GM19099 (cell line): ENCODE results near the gene LRRC10B.

Experiments used
- POLR2A ChIP-seq: IDR thresholded peaks from 3 replicates; pipeline ENCODE4 v1.6.1; 2011; ENCODE audit warnings: low read depth; ENCODE audit not compliant: insufficient read length; ENCODE audit errors: extremely low read depth

The LRRC10B gene

DNA sequence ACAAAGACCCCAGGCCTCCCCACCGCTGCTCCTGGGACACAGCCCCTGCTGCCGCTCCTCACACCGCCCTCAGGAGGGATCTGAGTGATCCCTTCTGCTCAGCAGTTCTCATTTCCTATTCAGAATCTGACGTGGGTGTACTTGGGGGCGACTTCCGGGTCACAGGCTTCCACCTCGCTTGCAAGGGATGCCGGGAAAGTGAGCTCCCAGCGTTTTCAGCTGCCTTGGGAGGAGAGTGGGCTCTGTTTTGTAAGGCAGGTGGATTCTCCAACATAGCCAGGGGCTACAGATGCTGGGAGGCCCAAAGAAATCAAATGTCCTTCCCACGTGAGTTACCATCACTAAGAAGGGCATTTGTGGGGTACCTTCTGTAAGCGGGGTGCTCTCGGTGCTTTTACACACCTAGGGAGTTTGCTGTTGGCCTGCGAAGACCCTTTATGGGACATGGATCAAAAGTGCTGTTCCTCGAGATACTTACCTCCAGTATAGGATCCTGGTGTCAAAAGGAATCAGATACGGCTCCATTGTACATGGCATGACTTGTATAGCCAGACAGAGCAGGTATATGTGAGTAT is 9.7 kb upstream of the LRRC10B start:
- TF ChIP-seq POLR2A: no peak

DNA sequence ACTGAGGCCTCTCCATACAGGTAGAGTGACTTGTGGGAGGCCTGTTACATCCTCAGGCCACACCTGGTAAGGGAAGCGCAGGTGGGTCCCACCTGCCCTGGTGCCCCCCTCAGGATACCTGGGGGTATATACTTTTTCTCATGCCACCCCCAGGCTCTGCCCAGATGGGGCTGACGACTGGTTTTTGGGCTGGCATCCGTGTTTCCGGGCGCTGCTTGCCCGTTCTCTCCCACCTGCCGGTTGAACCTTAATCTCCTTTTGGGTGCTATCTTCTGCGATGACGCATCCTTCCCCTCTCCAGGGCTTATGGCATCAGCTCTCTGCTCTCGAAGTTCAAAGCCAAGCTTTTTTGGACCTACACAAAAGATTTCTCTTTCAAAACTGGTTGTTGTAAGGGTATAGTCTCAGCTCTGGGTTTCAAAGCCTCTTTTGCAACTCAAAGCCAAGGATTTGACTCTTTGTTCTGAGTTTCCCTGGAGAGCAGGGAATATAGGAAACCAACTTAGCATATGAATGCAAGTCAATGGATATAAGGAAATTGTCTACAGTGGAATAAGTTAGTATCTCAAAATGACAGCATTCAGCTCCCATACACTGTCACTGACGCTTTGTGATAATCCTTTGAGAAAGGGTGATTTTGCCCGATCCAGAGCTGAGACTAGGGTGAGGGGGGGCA is 8.6 kb upstream of the LRRC10B start:
- no peak for TF ChIP-seq POLR2A

DNA sequence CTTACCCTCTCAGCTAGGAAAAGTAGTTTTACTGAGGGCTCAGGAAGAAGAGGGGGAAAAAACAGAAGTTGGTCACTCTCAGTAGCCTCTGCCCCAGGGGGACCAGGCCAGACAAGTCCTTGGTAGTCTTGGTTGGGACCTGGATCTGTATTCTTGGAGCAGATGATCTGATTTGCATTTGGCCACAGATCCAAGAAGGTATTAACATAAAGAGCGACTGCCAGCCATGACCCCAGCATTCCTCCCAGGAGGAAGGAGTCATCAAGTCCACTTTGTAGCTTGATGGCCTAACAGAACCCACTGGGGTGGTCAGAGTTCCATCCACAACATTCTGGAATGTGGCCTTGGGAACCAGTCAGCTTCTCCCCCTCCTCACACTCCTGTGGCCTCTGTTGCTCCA is 6.0 kb upstream of the LRRC10B start:
- TF ChIP-seq POLR2A: no peak

DNA sequence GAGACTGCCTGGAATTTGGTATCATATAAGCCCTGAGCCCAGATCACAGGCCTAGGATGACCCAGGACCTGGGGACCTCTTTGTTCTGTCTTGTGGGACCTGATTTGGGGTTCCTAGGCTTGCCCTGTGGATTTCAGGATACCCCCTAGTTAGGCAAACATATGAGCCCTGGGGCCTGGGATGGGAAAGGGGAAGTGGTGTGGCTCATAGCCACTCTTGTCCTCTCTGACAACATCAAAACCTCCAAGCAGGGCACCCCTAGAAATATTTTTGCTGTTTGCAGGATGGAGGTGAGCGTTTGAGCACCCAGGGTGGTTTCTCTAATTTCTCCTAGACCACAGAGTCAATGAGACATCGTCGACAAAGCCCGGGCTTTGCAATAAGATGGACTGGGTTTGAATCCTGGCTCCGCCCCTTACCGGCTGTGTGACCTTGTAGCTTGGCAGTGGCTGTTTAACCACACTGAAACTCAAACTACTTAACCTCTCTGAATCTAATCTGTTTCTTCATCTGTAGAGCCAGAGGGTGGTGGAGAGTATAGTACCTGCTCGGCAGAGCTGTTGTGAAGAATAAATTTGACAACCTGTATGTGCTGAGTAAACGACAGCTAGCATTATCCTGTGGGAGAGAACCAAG is 5.3 kb upstream of the LRRC10B start:
- TF ChIP-seq POLR2A: no peak

DNA sequence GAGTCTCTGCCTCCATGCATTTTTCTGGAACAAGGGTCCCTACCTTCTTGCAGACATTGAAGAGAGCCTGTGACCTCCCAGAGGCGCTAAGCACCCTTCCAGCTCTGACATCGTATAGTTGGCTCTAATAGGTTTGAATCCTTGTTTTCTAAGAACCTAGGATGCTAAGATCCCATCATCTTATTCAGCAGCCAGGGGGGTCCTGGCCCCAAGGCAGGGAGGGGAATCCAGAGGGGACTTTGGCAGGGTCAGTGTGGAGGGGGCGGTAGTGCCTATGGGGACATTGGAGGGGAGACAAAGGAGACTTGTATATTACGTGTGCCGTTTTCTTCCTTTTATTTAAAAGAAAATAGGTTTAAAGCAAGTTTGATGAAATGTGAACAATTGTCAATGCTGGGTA is 3.4 kb upstream of the LRRC10B start:
- TF ChIP-seq POLR2A: no peak

DNA sequence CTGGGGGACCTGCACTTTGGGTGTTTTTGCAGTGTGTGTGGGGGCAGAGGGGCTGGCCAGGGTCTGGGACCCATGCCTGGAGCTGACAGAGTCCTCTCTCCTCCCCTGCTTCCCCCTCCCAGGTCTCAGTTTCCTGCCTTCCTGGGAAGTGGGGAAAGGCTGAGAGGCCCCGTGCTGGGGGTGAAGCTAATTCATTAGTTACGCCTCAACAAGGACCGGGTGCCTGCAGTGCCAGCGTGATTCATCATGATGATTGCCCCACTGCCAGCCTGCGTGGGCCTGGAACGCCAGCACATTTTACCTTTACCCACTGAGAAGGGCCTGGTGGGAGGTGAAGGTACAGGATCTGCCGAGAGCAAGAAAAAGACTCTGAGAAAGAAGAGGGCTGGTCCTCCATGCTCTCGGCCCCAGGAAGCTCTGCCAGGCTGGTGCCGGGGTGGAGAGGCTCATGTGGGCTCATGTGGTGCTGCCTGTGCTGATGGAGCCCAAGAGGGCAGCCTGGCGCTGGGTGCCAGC is 2.9 kb upstream of the LRRC10B start:
- no peak for TF ChIP-seq POLR2A

DNA sequence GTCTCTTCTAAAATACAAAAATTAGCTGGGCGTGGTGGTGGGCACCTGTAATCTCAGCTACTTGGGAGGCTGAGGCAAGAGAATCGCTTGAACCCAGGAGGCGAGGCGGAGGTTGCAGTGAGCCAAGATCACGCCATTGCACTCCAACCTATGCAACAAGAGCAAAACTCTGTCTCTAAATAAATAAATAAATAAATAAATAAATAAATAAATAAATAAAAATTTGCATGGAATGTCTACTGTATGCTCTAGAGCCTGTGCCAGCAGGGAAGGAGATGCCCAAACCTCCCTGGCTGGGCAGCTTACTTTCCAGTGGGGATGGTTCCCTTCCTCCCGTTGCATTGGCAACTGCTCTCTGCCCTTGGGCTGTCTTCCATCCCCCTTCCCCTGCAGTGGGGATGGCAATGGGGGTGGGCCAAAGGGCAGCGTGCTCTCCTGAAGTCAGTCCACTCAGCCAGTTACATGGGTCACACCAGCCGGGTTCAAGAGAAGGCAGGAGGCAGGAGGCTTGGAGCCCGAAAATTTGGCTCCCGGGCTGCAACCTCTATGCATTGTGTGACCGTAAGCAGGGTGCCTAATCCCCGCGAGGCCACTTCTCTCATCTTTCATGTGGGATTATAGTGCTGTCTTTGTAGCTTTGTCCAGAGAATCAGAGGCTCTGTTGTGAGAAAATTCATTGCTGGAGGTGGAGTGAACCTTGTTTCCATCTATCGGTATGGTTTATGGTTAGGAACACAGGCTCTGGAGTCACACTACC is 1.4 kb upstream of the LRRC10B start:
- TF ChIP-seq POLR2A: no peak

DNA sequence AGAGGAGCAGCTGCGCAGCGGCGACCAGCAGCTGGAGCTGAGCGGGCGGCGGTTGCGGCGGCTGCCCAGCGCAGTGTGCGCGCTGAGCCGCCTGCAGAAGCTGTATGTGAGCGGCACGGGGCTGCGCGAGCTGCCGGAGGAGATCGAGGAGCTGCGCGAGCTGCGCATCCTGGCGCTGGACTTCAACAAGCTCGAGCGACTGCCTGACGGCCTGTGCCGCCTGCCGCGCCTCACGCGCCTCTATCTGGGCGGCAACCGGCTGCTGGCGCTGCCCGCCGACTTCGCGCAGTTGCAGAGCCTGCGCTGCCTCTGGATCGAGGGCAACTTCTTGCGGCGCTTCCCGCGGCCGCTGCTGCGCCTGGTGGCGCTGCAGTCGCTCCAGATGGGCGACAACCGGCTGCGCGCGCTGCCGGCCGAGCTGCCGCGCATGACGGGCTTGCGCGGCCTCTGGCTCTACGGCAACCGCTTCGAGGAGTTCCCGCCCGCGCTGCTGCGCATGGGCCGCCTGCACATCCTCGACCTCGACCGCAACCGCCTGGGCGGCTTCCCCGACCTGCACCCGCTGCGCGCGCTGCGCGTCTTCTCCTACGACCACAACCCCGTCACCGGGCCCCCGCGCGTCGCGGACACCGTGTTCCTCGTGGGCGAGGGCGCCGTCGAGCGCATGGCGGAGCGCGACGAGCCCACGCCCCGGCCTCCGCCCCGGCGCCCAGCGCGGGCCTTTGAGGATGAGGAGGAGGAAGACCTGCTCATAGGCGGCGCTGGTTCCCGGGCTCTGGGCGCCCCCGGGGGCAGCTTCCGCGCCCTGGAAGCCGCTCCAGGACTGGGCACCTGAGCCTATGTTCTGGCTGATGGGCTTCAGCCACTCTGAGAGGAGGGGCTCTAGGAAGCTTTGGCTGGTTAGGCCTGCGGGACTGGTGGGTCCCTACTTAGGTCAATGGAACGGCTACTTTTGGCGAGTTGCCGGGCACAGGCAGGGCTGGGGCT is 787 bp downstream of the LRRC10B start:
- no peak for TF ChIP-seq POLR2A

DNA sequence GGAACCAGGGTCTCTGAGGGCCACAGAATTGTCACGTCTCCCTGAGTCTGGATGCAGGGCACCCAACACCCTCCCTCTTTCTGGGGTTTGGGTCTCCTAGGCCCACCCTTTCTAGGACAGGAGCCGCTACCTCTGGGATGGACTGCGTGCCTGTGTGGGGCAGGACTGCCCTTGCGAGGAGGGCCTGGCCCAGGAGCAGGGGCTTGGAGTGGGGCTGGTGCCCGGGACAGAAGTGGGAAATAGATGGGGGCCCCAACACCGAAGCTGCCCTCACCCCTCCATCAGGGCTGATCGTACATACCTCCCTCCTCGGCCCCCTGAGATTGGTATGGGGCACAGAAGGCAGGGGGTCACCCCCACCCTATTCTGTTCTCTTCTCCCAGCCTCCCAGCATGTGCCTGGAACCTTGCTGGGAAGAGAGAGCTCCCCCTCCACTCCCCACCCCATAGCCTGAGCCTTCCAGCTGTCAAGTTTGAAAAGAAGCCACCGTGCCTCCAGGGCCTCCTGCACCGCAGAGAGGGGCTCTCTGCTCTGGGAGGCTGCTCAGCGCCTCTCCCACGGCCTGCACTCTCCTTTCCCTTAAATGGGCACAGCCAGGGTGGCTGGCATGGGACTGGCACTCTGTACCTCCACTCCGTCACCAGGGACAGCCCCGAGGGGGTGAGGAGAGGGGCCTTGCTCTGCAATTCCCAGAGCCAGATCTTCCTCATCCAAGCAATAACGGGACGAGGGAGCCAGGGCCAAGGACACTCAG is 1.8 kb downstream of the LRRC10B start:
- TF ChIP-seq POLR2A: no peak

DNA sequence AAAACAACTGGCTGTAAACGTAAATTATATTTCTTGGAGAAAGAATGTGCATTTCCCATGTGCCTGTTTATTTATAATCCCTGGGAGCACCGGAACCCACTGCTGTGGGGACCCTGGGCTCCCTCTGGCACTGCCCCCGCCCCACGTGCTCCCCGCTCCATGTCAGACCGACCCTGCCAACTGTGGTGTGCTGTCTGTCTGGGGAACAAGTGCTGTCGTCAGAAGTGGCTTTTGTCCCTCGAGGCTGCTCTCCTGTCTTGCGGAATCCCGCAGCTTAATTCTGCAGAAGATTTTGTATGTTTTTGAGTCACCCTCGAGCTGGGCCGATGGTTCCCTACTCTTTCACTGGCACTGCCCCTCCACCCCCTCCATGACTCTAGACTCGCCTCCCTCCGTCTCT is 2.4 kb downstream of the LRRC10B start:
- no peak for TF ChIP-seq POLR2A

DNA sequence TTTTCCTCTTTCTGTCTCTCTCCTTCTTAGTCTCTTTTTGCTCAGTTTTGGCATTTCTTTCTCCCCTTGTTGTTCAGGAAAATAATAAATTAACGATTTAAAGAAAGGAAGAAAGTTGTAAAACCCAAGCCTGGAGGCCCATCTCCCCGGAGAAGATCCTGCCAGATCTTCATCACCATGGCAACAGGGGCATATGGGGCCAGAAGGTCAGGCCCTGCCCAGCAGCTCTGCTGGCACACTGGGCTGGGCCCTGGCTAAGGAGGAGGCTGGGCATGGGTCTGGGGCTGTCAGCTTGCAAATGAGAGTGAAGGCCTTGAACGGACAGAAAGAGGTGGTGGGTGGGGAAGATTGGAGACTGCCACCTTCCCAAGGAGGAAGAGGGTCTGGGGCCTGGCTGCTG is 2.8 kb downstream of the LRRC10B start:
- TF ChIP-seq POLR2A: no peak

DNA sequence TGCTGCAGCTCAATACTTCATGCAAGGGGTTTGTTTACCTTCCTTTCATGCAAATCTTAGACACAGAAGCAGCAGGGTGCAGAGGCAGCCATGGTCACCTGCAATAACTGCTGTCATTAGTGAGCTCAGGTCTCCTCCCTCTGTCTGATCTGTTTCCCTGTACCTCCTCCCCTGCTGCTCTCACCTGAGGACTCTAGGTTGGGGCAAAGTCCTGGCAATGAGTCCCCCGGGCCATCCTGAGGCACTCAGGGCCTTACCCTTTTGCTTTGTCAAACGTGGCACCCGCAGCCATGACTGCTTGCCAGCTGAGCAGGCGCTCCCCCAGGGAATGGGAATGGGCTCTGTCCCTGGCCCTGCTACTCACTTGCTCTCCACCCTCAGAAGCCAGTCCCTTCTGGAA is 3.9 kb downstream of the LRRC10B start:
- TF ChIP-seq POLR2A: no peak

DNA sequence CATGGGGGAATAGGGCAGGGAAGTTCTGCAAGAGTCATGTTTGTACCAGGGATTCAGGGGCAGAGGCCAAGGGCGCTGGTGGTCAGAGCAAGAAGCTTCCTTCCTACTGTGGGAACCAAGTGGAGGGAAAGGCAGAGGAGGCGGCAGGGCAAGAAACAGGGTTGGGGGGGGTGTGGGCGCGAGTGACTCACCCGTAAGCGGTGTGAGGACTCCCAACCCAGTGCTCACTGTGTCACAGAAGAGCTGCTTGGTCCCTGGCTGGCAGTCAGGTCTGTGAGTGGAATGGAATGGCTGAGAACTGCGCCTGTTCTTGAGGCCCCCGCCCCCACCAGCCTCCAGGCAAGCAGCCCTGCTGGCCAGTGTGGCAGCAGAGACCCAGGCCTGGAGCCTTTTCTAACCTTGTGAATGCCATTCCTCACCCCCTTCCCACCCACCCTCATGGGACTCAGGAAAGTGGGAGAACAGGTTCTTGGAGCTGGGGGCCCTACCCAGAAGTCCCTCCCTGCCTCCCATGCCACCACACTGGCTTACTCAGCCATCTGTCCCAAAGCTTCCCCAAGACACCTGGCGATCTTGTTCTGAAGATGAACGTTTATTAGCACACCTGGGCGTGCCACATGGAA is 4.7 kb downstream of the LRRC10B start:
- no peak for TF ChIP-seq POLR2A

DNA sequence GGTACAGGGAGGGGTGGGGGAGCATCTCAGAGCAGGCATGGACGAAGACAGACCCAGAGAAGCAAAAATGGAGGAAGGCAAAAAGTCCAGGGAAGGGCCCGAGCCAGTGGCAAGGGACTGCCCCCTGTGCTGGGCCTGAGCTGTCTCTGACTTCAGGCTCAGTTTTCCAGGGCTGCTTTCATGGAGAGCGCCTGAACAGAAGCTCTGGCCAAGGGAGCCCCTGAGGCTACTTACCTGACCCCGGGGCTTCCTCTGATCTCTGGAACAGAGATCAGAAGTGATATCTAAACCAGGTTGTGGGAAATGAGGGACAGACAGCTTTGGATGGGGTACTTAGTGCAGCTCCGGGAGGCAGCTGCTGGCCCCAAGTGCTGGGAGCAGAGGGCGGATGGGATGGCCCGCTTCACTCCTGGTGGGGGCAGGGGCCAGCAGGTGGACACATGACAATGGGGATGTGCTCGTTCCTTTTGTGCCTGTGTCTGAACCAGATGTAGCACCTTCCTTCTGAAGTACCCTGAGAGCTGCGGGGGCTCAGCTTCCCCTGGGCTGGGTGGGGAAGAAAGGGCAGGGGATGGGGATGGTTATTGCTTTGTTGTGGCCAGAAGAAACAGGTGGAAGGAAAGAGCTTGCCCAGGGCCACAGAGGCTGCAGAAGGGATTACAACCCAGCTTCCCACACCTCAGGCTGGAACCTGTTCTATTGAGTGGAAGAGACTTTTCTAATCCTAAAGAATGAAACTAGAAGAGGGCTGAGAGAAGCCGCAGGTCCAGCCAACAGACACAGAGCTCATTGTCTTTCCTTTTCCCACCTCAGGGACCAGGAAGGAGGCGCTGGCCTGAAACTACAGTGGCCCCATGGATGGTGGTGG is 5.7 kb downstream of the LRRC10B start:
- TF ChIP-seq POLR2A: no peak
